ENCODE measurements around the gene SLC6A7. TPM values are rescaled to one million over a fixed set of nuclear protein-coding genes. Genes with fewer than 3 reads are reported as not detected.

Gene SLC6A7
- total RNA-seq, 1 experiment from 2014 or later = 0.04 TPM

- Mint-ChIP-seq H3K27ac (no peak overlapping the region), H3K27me3 (ENCODE audit: low read depth) (peaks cover 9% of the 10 kb centered on the region), H3K4me3 (no peak overlapping the region), H3K9me3 (no peaks in the 10 kb centered on the region), H3K4me1 (peaks cover 41% of the 10 kb centered on the region), H3K36me3 (no peaks in the 10 kb centered on the region)
- ChIA-PET CTCF (interaction anchor here (1.5 to 3.7 kb wide), 5 partner anchors 21 to 51 kb away, joined by 3 to 22 read pairs (median 8); partner anchors contain the start of gene CDX1), POLR2A (interaction anchor here (0.6 to 0.7 kb wide), 2 partner anchors 144 to 197 kb away, joined by 3 to 8 read pairs; no protein-coding TSS in a partner anchor)
- no peak for ATAC-seq
- TF ChIP-seq FOXK1 (CRISPR knock-in tag; IDR thresholded peaks at IDR 0.05) (no peak), NR2C2 (CRISPR knock-in tag; IDR thresholded peaks at IDR 0.05) (no peak), MYBL2 (CRISPR knock-in tag; IDR thresholded peaks at IDR 0.05) (no peak), CDX4 (CRISPR knock-in tag; IDR thresholded peaks at IDR 0.05; ENCODE audit: borderline replicate concordance) (no peak), ZNF423 (CRISPR knock-in tag; IDR thresholded peaks at IDR 0.05) (no peak), SOX15 (CRISPR knock-in tag; IDR thresholded peaks at IDR 0.05) (no peak), JAZF1 (CRISPR knock-in tag; IDR thresholded peaks at IDR 0.05) (no peak), ZNF317 (CRISPR knock-in tag; IDR thresholded peaks at IDR 0.05; ENCODE audit: borderline replicate concordance, low read depth) (no peak), HMGA2 (CRISPR knock-in tag; IDR thresholded peaks at IDR 0.05) (no peak), CREB1 (CRISPR knock-in tag; IDR thresholded peaks at IDR 0.05) (no peak), ZNF232 (CRISPR knock-in tag; IDR thresholded peaks at IDR 0.05) (no peak), ZNF121 (CRISPR knock-in tag; IDR thresholded peaks at IDR 0.05) (no peak), TEAD1 (CRISPR knock-in tag; IDR thresholded peaks at IDR 0.05) (no peak), SMAD4 (CRISPR knock-in tag; IDR thresholded peaks at IDR 0.05) (no peak)
- TF ChIP-seq, protein P1, sequence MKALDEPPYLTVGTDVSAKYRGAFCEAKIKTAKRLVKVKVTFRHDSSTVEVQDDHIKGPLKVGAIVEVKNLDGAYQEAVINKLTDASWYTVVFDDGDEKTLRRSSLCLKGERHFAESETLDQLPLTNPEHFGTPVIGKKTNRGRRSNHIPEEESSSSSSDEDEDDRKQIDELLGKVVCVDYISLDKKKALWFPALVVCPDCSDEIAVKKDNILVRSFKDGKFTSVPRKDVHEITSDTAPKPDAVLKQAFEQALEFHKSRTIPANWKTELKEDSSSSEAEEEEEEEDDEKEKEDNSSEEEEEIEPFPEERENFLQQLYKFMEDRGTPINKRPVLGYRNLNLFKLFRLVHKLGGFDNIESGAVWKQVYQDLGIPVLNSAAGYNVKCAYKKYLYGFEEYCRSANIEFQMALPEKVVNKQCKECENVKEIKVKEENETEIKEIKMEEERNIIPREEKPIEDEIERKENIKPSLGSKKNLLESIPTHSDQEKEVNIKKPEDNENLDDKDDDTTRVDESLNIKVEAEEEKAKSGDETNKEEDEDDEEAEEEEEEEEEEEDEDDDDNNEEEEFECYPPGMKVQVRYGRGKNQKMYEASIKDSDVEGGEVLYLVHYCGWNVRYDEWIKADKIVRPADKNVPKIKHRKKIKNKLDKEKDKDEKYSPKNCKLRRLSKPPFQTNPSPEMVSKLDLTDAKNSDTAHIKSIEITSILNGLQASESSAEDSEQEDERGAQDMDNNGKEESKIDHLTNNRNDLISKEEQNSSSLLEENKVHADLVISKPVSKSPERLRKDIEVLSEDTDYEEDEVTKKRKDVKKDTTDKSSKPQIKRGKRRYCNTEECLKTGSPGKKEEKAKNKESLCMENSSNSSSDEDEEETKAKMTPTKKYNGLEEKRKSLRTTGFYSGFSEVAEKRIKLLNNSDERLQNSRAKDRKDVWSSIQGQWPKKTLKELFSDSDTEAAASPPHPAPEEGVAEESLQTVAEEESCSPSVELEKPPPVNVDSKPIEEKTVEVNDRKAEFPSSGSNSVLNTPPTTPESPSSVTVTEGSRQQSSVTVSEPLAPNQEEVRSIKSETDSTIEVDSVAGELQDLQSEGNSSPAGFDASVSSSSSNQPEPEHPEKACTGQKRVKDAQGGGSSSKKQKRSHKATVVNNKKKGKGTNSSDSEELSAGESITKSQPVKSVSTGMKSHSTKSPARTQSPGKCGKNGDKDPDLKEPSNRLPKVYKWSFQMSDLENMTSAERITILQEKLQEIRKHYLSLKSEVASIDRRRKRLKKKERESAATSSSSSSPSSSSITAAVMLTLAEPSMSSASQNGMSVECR (CRISPR knock-in tag; IDR thresholded peaks at IDR 0.05; ENCODE audit: borderline replicate concordance) = no peak
- TF ChIP-seq, protein P2, sequence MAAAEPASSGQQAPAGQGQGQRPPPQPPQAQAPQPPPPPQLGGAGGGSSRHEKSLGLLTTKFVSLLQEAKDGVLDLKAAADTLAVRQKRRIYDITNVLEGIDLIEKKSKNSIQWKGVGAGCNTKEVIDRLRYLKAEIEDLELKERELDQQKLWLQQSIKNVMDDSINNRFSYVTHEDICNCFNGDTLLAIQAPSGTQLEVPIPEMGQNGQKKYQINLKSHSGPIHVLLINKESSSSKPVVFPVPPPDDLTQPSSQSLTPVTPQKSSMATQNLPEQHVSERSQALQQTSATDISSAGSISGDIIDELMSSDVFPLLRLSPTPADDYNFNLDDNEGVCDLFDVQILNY (CRISPR knock-in tag; IDR thresholded peaks at IDR 0.05) = no peak
- TF ChIP-seq, protein P3, sequence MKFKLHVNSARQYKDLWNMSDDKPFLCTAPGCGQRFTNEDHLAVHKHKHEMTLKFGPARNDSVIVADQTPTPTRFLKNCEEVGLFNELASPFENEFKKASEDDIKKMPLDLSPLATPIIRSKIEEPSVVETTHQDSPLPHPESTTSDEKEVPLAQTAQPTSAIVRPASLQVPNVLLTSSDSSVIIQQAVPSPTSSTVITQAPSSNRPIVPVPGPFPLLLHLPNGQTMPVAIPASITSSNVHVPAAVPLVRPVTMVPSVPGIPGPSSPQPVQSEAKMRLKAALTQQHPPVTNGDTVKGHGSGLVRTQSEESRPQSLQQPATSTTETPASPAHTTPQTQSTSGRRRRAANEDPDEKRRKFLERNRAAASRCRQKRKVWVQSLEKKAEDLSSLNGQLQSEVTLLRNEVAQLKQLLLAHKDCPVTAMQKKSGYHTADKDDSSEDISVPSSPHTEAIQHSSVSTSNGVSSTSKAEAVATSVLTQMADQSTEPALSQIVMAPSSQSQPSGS (CRISPR knock-in tag; IDR thresholded peaks at IDR 0.05; ENCODE audit: borderline replicate concordance, low read depth) = no peak
- TF ChIP-seq, protein P4, sequence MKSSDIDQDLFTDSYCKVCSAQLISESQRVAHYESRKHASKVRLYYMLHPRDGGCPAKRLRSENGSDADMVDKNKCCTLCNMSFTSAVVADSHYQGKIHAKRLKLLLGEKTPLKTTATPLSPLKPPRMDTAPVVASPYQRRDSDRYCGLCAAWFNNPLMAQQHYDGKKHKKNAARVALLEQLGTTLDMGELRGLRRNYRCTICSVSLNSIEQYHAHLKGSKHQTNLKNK (CRISPR knock-in tag; IDR thresholded peaks at IDR 0.05) = no peak
- DNase-seq (ENCODE audit: low spot score) = no peak
Observed at GRCh38 chr5:150213530-150213929, 23.7 kb downstream of the SLC6A7 start.

DNA sequence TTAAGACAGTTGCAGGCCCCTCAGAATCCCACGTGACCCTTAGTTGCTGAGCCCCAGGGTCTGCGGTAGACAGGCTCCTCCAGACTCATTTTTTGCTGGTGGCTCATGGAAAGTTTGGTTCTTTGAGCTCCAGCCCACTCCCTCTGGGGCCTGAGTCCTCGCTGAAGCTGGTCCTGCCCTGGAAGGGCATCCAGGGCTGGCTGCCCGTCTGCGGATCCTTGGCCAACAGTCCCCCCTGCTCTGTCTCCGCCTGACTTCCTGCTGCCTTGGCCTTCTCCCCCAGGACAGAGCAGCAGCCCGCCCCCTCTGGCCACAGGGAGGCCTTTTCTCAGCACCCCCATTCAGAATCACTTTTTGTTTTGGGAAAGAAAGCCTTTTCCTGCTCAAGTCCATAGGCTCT lies 24.4 kb downstream of the SLC6A7 start:
- DNase-seq (ENCODE audit: low spot score) = no peak
- Mint-ChIP-seq H3K27ac (no peak overlapping the region), H3K36me3 (no peaks in the 10 kb centered on the region), H3K9me3 (no peaks in the 10 kb centered on the region), H3K27me3 (ENCODE audit: low read depth) (peaks cover 9% of the 10 kb centered on the region), H3K4me1 (peaks cover 33% of the 10 kb centered on the region), H3K4me3 (no peak overlapping the region)
- ChIA-PET CTCF (interaction anchor here (0.7 to 3.7 kb wide), 7 partner anchors 22 to 197 kb away, joined by 3 to 22 read pairs (median 5); partner anchors contain the start of gene CDX1), POLR2A (no interaction called here)
- no peak for ATAC-seq
- TF ChIP-seq CREM (CRISPR knock-in tag; IDR thresholded peaks at IDR 0.05) (no peak), ZNF671 (CRISPR knock-in tag; IDR thresholded peaks at IDR 0.05) (no peak), NFE2L1 (CRISPR knock-in tag; IDR thresholded peaks at IDR 0.05) (no peak), TEAD4 (CRISPR knock-in tag; IDR thresholded peaks at IDR 0.05) (no peak), PREB (CRISPR knock-in tag; IDR thresholded peaks at IDR 0.05; ENCODE audit: borderline replicate concordance) (no peak), FOXP1 (CRISPR knock-in tag; IDR thresholded peaks at IDR 0.05; ENCODE audit: borderline replicate concordance) (no peak), RORB (CRISPR knock-in tag; IDR thresholded peaks at IDR 0.05) (no peak), CREB1 (CRISPR knock-in tag; IDR thresholded peaks at IDR 0.05) (no peak), EMX1 (CRISPR knock-in tag; IDR thresholded peaks at IDR 0.05) (no peak), HMGA2 (CRISPR knock-in tag; IDR thresholded peaks at IDR 0.05) (no peak)
- TF ChIP-seq, protein P5, sequence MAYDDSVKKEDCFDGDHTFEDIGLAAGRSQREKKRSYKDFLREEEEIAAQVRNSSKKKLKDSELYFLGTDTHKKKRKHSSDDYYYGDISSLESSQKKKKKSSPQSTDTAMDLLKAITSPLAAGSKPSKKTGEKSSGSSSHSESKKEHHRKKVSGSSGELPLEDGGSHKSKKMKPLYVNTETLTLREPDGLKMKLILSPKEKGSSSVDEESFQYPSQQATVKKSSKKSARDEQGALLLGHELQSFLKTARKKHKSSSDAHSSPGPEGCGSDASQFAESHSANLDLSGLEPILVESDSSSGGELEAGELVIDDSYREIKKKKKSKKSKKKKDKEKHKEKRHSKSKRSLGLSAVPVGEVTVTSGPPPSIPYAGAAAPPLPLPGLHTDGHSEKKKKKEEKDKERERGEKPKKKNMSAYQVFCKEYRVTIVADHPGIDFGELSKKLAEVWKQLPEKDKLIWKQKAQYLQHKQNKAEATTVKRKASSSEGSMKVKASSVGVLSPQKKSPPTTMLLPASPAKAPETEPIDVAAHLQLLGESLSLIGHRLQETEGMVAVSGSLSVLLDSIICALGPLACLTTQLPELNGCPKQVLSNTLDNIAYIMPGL (CRISPR knock-in tag; IDR thresholded peaks at IDR 0.05) = no peak

Measured in WTC11 (cell line).